Measurements from ENCODE around the gene SLC22A31.

GRCh38 chr16:89217388-89218191 lies 17.3 kb upstream of the SLC22A31 start, which contains the start of gene ZNF778:
- TF ChIP-seq POLR2AphosphoS5 (IDR thresholded peaks at IDR 0.05; ENCODE audit: low read depth, low read length): peak; percentile 82
- TF ChIP-seq SIN3A (IDR thresholded peaks at IDR 0.05; ENCODE audit: borderline replicate concordance, insufficient read depth, low read length): peak; percentile 96
- no peak for TF ChIP-seq REST (IDR thresholded peaks at IDR 0.05; ENCODE audit: insufficient read depth in 1 of 2, low read depth in 2 of 2, low read length in 2 of 2)

Data from PFSK-1 (cell line).